Urothelium cell line (cell line): ENCODE measurements around the gene HUS1.
"Not testable (repeated sequence)": the region's sequence is repeated elsewhere in the genome, so short reads cannot be mapped to it uniquely, and the experiment has no call there.

Experiments used
- DNase-seq: peaks from one replicate; pipeline ENCODE4 v3.0.0; 2011; ENCODE audit warnings: low spot score, mixed read lengths
- FAIRE-seq: peaks from 2 replicates; lab custom pipeline; 2011; peaks lifted over from hg19 to GRCh38; lab: Jason Lieb, UNC

Gene HUS1

DNA sequence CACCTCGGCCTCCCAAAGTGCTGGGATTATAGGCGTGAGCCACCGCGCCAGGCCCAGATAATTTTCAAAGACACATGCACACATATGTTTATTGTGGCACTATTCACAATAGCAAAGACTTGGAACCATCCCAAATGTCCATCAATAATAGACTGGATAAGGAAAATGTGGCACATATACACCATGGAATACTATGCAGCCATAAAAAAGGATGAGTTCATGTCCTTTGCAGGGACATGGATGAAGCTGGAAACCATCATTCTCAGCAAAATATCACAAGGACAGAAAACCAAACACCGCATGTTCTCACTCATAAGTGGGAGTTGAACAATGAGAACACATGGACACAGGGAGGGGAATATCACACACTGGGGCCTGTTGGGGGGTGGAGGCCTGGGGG lies 1.2 kb upstream of the HUS1 start:
- not testable (repeated sequence) for DNase-seq, FAIRE-seq

DNA sequence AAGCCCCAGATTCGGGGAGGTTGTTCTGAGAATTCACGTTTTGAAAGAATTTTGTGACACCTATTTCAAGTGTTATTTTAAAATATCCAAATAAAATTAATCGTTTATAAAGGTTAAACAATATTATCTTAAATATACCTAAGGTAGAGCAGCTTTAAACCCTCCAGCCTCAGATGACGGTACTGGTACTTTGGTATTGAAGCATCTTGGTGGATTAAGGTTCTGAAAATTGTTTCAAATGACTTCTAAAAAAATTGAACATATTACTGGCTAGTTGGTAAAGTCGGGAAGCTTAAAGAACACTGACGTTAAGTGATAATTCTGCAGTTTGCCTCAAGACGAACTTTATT lies 392 bp upstream of the HUS1 start:
- no peak for DNase-seq
- no peak for FAIRE-seq

DNA sequence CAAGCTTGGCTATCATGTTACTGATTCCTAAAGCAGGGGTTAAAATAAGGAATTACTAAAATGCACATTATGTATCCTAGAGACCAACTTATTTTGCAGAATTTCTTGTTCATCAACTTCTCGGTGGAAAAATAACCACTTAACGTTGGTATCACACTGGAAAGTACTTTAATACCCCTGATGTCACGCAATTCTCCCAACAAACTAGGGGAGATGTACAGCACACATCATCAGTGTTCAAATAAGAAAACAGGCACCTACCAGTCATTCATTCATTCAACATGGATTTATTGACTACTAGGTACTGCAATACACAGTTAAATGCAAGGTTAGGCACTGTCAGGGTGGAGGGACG lies 648 bp downstream of the HUS1 start:
- DNase-seq (no peak), FAIRE-seq (no peak)

DNA sequence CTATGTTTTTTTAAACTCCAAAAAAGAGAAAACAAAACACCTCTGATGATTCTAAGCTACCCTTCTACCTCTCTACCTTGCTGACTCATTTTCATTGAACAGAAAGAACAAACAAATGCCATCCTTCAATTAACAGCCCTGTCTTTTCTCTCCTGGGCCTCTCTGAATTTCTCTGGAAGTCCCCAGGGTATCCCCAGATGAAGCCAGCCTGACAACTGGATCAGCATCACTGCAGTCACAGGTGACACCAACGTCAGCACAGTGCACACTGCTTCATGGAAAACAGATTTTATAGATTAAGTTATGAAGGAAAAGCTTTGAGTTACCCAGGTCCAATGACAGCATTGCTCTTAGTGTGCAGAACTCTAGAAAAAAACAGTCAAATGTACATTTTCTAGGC lies 5.7 kb downstream of the HUS1 start:
- DNase-seq (no peak), FAIRE-seq (no peak)

DNA sequence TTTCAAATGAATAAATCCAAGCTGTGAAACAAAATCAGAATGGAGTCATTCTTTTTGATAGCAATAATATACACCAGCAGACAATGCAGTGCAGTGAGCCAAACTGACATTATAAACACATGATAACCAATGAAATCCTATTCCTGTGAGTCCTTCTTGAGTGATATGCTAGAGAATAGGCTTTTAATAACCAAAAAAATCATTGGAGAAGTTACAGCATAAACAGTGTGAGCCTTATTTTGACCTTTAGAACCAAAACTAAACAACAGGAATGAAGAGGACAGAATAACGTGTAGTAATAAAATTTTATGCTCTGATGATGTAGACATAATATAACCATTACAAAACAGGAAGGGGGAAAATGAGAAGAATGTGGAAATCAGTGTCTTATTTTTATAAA lies 8.7 kb downstream of the HUS1 start:
- DNase-seq = no peak
- FAIRE-seq = no peak

DNA sequence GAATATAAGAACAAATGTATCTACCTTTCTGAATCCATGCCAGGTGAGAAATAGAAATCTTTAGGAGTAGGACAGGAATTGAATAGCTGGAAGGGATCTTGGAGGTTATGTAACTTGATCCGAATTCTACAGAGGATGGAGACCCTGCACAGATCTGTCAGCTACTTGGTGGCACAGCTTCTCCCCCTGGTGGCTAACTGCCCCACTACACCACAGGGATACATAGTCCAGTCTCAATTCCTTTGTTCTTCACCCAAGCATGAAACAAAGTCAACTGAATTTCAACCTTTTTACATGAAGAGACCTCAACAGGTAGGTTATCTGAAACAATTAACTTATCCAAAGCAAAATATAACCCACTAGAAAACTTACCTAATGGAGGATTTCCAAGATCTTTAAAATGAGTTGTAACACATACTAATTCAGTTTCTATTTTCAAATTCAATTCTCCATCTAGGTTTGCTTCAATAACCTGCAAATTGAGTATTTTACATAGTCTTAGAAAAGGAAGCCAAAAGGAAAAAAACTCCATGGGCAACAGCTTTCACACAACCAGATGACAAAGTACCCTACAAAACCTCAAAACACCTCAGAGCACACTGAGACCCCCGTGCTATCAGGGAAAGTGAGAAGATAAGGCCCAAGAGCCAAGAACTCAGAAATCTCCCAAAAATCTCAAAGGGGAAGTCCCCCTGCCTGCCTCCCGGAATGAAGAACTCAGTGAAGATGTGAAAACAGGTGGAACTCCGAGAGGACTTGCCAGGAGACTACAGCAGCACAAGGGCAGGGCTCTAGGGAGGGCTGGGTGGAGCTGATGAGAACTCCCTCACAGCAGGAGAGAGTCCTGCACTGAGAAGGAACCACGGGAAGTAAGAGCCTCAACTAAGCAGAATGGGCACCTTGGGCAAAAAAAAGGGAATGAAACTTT lies 10.3 kb downstream of the HUS1 start:
- DNase-seq (peak; percentile 76), FAIRE-seq (peak; percentile 93)

DNA sequence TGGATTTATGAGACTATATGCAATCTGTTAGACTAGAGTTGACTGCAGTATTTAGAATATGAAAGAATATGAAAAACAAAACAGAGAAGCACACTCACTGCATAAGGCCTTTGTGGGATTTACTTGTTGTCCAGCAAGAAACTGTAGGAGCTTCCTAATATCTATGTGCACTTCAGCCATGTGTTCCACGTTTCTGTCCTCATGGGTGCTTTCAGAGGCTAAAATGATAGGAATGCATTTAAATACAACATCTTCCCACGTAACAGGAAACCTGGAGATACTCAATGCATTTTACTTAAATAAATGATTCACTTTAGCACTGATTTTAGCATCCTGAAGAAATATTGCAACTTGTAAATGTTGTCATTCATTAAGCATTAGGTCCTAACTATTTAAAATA lies 11.7 kb downstream of the HUS1 start:
- no peak for FAIRE-seq
- DNase-seq = no peak

DNA sequence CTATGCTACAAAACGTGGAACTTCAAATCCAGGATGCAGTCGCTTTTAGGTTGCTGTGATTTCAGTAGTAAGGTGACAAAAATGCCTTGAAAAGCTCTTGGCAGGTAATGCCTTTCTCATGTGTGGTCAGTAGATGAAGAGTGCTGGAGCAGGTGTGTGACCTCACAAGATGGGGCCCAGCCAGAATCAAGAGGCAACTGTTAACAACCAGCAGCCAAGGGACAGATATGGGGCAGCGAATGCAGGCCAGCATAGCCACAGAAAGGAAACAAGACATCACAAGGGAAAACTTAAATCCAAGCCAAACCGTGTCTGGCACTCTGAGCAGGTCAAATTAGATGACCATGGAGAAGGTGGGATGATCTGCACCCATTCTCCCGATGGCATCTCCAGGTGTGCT lies 12.3 kb downstream of the HUS1 start:
- DNase-seq (no peak), FAIRE-seq (no peak)

DNA sequence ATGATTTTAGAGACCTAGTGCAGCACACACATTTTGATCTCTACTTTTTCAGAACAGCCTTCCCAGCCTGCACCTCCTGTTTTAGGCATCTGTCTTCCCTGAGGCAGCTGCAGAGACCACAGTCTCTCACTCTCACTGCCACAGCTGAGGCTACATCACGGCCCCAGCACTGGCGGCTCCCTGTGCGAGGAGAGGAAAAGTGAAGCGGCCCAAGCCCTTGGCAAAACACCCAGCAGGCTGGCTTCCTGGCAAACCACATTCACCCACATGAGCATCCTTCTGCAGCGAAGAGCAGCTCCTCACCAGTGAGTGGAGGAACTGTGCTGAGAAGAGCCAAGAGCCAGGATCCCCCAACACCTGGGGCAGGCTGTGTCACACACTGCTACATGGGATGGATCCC lies 14.0 kb downstream of the HUS1 start:
- no peak for DNase-seq
- FAIRE-seq = no peak

DNA sequence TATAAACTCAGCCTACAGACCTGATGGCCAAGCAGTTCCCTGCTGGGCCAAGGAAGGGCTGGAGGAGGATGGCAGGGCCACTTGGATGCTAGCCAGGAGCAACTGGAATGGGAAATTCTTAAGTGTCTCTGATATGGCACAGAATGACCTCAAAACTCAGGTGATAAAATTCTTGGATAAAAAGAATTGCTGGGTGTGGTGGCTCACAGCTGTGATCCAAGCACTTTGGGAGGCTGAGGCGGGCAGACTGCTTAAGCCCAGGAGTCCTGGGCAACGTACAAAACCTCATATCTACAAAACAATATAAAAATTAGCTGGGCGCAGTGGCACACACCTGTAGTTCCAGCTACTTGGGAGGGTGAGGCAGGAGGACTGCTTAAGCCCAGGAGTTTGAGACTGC lies 17.2 kb downstream of the HUS1 start:
- FAIRE-seq = no peak
- DNase-seq = no peak

DNA sequence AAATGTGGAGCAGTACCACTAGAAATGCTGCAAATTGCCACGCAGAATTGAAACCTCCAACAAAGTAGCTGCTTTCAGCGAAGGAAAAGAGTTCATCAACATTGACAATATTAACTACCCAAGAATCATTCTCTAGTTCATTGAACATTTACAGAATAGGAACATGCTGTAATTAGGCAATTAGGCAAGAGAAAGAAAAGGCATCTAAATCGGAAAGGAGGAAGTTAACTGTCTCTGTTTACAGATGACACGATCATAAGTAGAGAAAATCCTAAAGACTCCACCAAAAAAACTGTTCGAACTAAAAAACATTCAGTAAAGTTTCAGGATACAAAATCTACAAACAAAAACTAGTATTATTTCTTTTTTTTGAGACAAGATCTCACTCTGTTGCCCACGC lies 22.3 kb downstream of the HUS1 start:
- FAIRE-seq = no peak
- DNase-seq = no peak

DNA sequence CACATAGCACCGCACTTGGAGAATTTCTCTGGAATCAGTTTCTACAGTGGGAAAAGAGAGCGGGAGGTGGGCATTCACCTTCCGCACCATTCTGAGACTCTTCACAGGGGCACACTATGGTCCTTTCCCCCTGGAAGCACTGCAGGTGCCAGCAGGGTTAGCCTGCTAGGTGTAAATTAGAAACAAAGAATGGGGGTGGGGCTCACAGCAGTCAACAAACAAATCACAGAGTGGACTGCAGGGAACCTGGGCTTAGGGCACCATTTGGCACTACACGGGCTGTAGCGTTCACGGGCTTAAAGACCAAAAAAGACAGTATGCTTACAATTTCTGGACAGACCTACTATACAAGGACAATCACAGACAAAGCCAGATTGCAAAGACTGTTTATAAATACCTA lies 23.2 kb downstream of the HUS1 start:
- no peak for FAIRE-seq
- no peak for DNase-seq

DNA sequence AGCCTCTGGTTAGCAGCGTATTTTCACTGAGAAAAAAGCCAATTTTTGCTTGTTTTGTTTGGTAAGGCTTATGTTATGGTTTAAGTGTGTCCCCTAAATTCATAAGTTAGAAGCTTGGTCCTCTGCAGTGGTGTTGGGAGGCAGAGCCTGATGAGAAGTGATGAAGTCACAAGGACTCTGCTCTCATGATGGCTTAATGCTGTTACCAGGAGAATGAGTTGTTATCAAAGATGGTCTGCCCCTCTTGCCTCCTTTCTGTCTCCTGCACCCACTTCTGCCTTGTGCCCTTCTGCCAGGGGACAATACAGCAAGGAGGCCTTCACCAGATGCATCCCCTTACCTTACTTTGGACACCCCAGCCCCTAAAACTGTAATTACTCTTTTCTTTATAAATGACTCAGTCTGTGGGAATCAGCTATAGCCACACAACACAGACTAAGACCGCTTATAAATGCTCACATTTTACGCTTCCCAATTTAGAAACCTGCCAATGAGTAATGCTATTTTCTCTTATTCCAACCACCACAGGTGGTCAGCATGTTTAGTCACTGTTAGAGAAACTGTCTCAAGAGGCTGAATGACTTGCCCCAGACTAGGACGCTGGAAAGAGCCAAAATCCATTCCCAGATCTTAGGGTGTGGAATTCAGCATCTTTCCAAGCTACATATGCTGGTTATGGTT lies 25.0 kb downstream of the HUS1 start:
- DNase-seq (no peak), FAIRE-seq (no peak)

DNA sequence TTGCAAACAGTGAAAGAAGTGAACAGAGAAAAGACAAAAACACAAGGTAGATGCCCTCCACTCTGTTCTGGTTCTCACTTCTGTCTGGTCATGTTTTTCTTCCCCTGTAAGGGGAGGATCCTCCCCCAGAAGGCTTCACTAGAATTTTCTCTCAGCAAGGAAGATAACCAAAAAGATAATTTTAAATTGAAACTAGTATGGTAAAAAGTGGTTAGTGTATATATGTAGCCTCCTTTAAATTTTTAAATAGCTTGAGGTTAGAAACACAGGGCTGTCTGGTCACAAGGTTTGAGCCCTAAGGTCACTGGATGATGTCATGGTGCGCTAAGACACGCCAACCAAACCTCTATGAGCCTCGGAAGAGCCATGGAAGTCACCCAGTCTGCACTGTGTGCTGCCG lies 25.6 kb downstream of the HUS1 start:
- DNase-seq (no peak), FAIRE-seq (no peak)

DNA sequence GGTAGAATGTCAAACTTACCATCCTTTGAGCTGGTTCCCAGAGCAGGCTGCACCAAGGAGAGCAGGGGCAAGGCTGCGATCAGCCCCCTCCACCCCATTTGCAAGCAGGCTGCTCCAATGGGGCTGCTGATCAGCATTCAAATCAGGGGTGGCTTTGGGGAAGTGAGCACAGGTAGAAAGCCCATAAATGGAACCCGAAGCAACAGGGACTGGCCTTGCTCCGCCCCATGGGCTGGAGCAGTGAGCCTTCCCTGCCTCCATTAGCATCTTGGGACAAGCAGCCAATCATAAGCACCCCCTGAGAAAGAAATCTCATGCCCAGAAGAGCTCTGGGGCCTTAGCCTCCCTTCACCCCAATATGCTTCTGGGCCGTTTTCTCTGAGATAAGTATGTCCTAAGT lies 27.2 kb downstream of the HUS1 start:
- no peak for FAIRE-seq
- DNase-seq = no peak

DNA sequence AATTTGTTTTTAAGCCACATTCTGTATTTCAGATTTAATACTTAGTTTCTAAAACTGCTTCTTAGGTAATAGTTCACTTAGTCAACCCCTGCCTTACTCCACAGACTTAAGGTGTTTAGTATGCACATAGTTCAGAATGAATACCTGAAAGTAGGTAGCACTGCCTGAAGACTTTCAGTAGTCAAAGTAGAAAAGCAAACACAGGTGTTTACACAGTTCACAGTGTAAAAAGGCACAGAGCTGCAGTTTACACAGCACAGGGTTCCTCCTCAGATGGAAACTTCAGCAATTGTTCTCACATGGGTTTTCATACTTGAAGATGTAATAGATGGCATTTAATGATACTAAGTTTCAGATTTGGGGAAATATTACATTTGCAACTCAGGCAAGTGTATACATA lies 28.0 kb downstream of the HUS1 start:
- DNase-seq (no peak), FAIRE-seq (no peak)

DNA sequence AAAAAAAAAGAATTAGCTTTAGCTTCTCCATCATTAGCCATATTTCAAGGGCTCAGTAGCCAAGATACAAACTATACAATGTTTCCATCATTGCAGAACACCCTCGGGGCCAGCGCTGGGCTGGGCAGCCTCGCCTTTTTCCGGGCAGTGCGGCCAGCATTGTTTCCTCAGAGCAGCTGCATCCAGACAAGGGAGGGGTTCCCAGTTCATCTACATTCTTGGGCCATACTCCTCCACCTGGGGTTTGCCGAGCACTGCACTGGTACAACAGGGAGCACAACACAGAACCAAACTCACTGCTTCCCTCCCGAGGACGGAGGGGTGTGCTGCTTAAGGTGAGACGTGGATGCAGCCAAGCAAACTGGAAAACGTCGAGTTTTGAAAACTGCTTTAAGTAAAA lies 28.7 kb downstream of the HUS1 start:
- DNase-seq = no peak
- no peak for FAIRE-seq

DNA sequence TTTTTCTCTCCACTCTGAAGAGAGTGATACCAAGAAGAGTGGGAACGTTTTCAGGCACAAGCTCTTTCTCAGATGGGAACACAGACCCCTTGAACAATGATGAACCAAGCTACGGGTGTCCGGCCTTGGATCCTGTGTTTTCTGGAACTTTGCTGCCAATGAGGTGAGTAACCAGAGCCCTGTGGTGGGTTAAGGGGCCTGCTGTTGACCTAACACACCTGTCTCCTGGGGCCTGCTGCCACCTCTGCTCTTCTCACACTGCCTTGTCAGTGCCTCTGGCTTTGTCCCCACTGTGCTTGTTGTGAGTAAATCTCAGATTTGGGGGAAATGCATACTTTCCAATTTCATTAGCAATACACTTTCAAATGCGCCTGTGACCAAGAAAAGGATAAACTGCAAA lies 29.7 kb downstream of the HUS1 start:
- FAIRE-seq (no peak), DNase-seq (no peak)

DNA sequence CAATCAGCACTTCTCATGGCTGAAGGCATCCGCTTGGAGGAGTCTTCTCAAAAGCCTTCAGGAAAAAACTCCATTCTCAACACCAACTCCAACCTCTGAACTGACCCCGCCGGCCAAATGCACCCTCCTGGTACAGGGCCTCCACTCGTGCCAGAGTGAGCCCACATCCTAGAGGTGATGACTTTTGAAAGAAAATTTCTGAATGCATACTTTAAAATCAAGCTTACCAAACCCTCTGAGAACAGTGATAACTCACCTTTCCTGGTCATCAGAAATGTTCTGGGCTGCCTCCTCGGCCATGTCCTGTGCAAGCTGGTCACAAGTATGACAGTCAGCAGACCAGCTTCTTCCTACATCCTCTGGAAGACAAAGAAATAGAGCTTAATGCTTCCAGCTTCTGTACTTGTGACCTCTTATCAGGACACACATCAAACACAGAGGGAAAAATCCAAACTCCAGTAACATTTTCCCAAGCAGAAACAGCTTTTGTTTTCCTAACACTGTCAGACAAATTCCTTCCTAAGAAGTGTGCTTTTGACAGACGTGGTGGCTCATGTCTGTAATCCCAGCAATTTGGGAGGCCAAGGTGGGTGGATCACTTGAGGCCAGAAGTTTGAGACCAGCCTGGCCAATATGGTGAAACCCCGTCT lies 31.1 kb downstream of the HUS1 start, which contains the start of gene PKD1L1:
Gene PKD1L1, minus strand, starts transcription at position 326 of the 650 bp plus-strand sequence. Its CDS starts 26 bp downstream, at position 300.
- no peak for DNase-seq
- no peak for FAIRE-seq

DNA sequence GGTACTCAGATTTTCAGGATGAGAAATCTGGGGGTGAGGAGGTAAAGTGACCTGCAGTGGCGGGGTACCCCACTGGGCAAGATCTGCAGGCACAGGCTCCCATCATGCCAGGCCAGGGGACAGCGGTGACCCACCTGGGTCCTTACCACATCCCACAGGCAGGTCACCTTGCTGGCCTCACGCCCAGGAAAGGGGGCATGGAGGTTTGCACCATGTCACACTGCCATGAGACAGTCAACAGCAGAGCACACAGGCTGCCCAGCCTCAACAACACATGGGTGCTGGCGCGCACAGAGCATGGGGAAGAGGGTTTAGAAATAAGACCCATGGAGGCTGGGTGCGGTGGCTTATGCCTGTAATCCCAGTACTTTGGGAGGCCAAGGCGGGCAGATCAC lies 32.1 kb downstream of the HUS1 start:
- FAIRE-seq (no peak), DNase-seq (no peak)

DNA sequence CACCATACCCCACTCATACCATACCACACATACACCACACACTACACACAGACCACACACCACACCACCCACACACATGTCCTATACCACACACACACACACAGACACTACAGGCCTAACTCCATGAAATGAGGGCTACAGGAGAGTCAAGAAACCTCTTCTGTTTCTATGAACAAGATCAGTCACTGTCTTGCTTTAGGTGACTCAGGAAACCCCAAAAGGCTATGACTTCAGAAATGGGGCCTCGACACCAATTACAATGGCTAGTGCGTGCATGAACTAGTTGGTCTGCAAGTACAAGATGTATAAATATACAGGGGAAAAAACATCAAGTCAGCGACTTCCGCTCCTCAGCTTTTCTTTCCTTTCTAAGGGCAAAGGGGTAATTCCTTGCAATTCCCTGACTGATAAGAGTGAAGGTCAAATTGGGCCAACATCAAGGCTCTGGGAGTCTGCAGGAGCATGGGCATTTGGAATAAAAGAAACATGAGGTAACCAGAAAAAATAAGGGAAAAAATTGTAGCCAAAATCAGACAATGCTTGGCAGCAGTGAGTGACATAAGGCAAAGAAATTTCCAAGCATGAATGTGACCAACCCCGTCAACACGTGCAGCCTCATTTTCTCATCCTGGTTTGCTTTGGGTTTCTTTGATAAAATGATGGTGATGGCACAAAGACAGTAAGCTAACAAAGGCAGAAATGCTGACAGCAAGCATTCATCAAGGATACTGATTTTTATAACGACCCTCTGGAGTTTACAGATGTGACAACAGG lies 32.6 kb downstream of the HUS1 start:
- no peak for DNase-seq
- no peak for FAIRE-seq
